DOHH2 (cell line): Measurements from ENCODE around the gene TPP1.

Source experiments
- H3F3A ChIP-seq: fragments of 200-600 bp; sonication (generic), shearing (Covaris generic); 2 replicates; pipeline ENCODE4 v1.6.0; 2016; ENCODE audit warnings: antibody characterized with exemption, mild to moderate bottlenecking; ENCODE audit not compliant: control insufficient read depth, insufficient read depth
- H3K27ac ChIP-seq: fragments of 200-600 bp; sonication (generic); 2 replicates; pipeline ENCODE4 v1.5.1; 2014; ENCODE audit warnings: low read depth, mild to moderate bottlenecking, low read length, moderate library complexity
- H3K27me3 ChIP-seq: fragments of 200-600 bp; sonication (generic); 2 replicates; pipeline ENCODE4 v1.6.1; 2014; ENCODE audit warnings: mild to moderate bottlenecking, low read length, mixed read lengths; ENCODE audit not compliant: control insufficient read depth
- H3K36me3 ChIP-seq: fragments of 200-600 bp; sonication (generic); 2 replicates; pipeline ENCODE4 v1.6.1; 2014; ENCODE audit warnings: mild to moderate bottlenecking, low read length, moderate library complexity, mixed read lengths; ENCODE audit not compliant: control insufficient read depth
- H3K4me1 ChIP-seq: fragments of 200-600 bp; sonication (generic); 2 replicates; pipeline ENCODE4 v1.6.1; 2014; ENCODE audit warnings: mild to moderate bottlenecking, low read length, mixed read lengths; ENCODE audit not compliant: control insufficient read depth
- H3K4me2 ChIP-seq: fragments of 200-600 bp; sonication (generic); 2 replicates; pipeline ENCODE4 v1.6.0; 2014; ENCODE audit warnings: mild to moderate bottlenecking, low read length, moderate library complexity
- H3K4me3 ChIP-seq: fragments of 200-600 bp; sonication (generic); 2 replicates; pipeline ENCODE4 v1.5.1; 2014; ENCODE audit warnings: mild to moderate bottlenecking, low read length, mixed read lengths
- H3K79me2 ChIP-seq: fragments of 200-600 bp; sonication (generic); 2 replicates; pipeline ENCODE4 v1.6.1; 2014; ENCODE audit warnings: mild to moderate bottlenecking, low read length, mixed read lengths; ENCODE audit not compliant: control insufficient read depth
- H3K9me2 ChIP-seq: fragments of 200-600 bp; sonication (generic); replicated peaks from 2 replicates; pipeline ENCODE4 v1.6.1; 2014; ENCODE audit warnings: mild to moderate bottlenecking, low read length, mixed read lengths; ENCODE audit not compliant: control insufficient read depth
- H3K9me3 ChIP-seq: fragments of 200-600 bp; sonication (generic); 2 replicates; pipeline ENCODE4 v1.6.1; 2014; ENCODE audit warnings: antibody characterized with exemption, low read length, mixed read lengths; ENCODE audit not compliant: control insufficient read depth, insufficient read depth
- H4K20me1 ChIP-seq: fragments of 200-600 bp; sonication (generic); 2 replicates; pipeline ENCODE4 v1.6.0; 2014; ENCODE audit warnings: low read depth, mild to moderate bottlenecking, antibody characterized with exemption, low read length, moderate library complexity; ENCODE audit not compliant: control insufficient read depth, insufficient read depth
- EZH2phosphoT487 ChIP-seq: fragments of 200-600 bp; sonication (generic); IDR thresholded peaks from 2 replicates; pipeline ENCODE4 v1.6.1; 2017; ENCODE audit warnings: borderline replicate concordance, mild to moderate bottlenecking, antibody characterized with exemption, low read length, moderate library complexity, mixed read lengths
- TF ChIP-seq, protein P1 (sequence below): fragments of 200-600 bp; sonication (generic); IDR thresholded peaks from one replicate; pipeline ENCODE4 v1.5.1; 2014; ENCODE audit warnings: antibody characterized with exemption, mild to moderate bottlenecking, low read depth, low read length; ENCODE audit not compliant: poor library complexity, severe bottlenecking

TPP1 gene

DNA sequence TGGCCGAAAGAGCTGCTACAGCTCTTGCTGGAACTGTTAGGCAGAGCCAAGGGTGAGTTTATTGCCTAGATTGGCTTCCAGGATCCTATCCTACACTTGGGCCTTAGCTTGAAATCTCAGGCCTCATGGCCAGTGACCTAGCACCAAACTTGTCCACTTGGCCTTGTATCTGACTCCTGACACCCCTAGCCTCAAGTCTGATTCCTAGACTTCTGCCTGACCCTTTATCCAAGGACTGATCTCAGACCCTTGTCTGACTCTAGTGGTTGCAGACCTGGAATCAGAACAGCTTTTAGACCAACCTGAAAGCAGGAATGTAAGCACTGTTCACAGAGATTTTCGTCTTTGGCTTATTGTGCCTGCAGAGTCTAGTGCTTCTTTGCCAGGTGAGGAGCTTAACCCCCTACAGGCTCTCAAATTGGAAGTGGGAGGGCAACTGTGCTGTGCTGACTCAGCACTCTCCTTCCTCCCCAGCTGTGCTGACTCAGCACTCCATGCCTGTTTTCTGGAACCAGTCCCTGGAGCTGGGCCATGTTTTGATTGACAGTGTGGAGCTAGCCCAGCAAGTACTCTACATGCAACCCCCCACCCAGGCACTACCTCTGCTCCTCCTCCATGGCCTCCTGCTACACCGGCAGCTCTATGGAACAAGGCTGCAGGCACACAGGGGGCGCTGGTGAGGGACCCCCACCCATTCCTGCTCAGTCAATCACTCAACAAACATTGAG is 50.9 kb downstream of the TPP1 start:
- Histone ChIP-seq H4K20me1 (no peaks in the 10 kb centered on the region), H3F3A (no peaks in the 10 kb centered on the region), H3K4me1 (no peaks in the 10 kb centered on the region), H3K27me3 (no peaks in the 10 kb centered on the region), H3K9me3 (no peaks in the 10 kb centered on the region), H3K4me2 (no peak overlapping the region), H3K36me3 (no peaks in the 10 kb centered on the region), H3K4me3 (no peak overlapping the region), H3K27ac (no peak overlapping the region), H3K9me2 (no peaks in the 10 kb centered on the region), H3K79me2 (no peaks in the 10 kb centered on the region)
- TF ChIP-seq EZH2phosphoT487 = no peak
- TF ChIP-seq, protein P1, sequence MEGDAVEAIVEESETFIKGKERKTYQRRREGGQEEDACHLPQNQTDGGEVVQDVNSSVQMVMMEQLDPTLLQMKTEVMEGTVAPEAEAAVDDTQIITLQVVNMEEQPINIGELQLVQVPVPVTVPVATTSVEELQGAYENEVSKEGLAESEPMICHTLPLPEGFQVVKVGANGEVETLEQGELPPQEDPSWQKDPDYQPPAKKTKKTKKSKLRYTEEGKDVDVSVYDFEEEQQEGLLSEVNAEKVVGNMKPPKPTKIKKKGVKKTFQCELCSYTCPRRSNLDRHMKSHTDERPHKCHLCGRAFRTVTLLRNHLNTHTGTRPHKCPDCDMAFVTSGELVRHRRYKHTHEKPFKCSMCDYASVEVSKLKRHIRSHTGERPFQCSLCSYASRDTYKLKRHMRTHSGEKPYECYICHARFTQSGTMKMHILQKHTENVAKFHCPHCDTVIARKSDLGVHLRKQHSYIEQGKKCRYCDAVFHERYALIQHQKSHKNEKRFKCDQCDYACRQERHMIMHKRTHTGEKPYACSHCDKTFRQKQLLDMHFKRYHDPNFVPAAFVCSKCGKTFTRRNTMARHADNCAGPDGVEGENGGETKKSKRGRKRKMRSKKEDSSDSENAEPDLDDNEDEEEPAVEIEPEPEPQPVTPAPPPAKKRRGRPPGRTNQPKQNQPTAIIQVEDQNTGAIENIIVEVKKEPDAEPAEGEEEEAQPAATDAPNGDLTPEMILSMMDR = peak; percentile 38

DNA sequence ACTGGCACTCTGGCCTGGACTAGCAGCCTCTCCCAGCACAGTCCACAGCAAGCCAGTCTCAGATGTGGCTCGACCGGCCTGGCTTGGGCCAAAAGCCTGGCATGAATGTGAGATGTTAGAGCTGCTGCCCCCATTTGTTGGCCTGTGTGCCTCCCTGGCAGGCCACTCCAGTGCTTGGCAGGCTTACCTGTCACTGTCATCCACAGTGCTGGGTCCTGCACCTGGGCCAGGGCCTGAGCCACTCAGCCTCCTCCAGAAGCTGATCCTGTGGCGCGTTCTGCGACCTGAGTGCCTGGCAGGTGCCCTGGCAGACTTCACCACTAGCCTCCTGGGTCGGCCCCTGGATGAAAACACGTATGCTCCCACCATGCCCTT is 51.9 kb downstream of the TPP1 start:
- no peaks in the 10 kb centered on the region for H3K4me1 ChIP-seq

DNA sequence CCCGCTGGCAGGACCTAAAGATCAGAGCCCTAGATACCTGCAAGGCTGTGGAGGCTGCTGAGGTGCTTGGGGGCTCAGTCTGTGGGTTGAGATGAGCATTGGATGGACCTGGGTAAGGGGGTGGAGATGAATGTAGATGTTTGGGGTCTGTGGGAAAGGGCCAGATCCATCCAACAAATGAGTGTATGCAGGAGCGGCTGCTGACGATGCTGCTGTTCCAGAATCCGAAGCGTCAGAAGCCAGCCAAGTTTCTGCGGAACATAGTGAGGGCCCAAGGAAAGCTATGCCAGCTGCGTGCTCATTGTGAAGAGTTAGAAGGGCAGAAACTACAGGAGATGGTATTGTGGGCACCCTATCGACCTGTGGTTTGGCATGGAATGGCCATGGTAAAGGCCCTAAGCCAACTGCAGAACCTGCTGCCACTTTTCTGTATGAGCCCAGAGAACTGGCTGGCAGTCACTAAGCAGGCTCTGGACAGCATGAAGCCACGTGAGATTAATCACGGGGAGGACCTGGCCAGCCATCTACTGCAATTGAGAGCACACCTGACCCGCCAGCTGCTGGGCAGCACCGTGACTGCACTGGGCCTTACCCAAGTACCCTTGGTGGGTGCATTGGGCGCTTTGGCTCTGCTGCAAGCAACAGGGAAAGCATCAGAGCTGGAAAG is 52.4 kb downstream of the TPP1 start:
- Histone ChIP-seq H3K27ac (no peak overlapping the region), H3K4me3 (no peak overlapping the region), H3K9me3 (no peaks in the 10 kb centered on the region), H4K20me1 (no peaks in the 10 kb centered on the region), H3K9me2 (no peaks in the 10 kb centered on the region), H3K4me1 (no peaks in the 10 kb centered on the region), H3K4me2 (no peak overlapping the region), H3K79me2 (no peaks in the 10 kb centered on the region), H3K36me3 (no peaks in the 10 kb centered on the region), H3K27me3 (no peaks in the 10 kb centered on the region), H3F3A (no peaks in the 10 kb centered on the region)
- TF ChIP-seq EZH2phosphoT487 = no peak
- TF ChIP-seq, protein P1 = no peak

More for the DNA sequence above, 51.9 kb downstream of the TPP1 start:
- Histone ChIP-seq H3K36me3 (no peaks in the 10 kb centered on the region), H3K79me2 (no peaks in the 10 kb centered on the region), H3F3A (no peaks in the 10 kb centered on the region), H4K20me1 (no peaks in the 10 kb centered on the region), H3K4me2 (no peak overlapping the region), H3K4me3 (no peak overlapping the region), H3K9me3 (no peaks in the 10 kb centered on the region), H3K27ac (no peak overlapping the region), H3K27me3 (no peaks in the 10 kb centered on the region), H3K9me2 (no peaks in the 10 kb centered on the region)
- no peak for TF ChIP-seq EZH2phosphoT487
- TF ChIP-seq, protein P1 = no peak
